GM19452 (cell line): ENCODE data around the gene MEGF6.
A peak's percentile ranks its signal among the peaks of the same experiment; 100 is the strongest.

Experiments
- ATAC-seq: cut with Tn5 transposase; IDR thresholded peaks from one replicate; pipeline ENCODE4 v1.9.1; 2021; ENCODE audit not compliant: unreplicated experiment

MEGF6 gene

GRCh38 chr1:3611170-3612019, at the start of gene MEGF6:
Gene MEGF6 (minus strand): TSS chr1:3611508. CDS start chr1:3611268, 240 bp downstream.
- no peak for ATAC-seq

- no peak for ATAC-seq
Observed at GRCh38 chr1:3660704-3661103, 49.4 kb upstream of the MEGF6 start.

GRCh38 chr1:3659093-3659492, 47.8 kb upstream of the MEGF6 start:
- no peak for ATAC-seq

- ATAC-seq, result no peak
Observed at GRCh38 chr1:3658231-3658615, 46.9 kb upstream of the MEGF6 start.

- ATAC-seq, result no peak
Observed at GRCh38 chr1:3657578-3658230, 46.4 kb upstream of the MEGF6 start.

- ATAC-seq, result peak; percentile 21
Observed at GRCh38 chr1:3657096-3657475, 45.8 kb upstream of the MEGF6 start.

DNA sequence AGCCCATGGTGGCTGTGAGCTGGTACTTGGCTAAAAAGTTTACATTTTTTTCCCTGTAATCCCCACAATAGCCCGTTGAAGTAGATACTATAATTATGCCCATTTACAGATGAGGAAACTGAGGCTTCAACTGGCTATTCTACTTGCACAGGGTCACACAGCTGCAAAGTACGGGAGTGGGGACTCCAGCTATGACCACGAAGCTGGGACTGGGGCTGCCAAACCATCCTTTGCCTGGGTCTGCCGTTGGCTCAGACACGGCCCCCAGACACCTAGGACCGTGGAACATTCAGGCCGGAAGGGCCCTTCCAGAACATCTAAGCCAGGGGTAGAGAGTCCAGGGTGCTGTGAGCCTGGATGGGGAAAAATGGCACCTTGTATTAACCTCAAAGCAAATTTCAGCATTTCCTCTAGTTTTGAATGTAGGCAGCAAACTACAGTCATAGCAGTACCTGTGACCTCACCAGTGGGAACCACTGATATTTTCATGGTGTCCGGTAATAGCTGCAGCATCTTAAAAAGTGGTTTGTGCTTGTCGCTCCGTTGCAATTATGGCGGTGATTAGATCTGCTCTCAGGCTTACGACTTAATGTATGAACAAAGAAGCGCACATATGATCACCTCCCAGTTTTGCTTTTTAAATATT, 45.3 kb upstream of the MEGF6 start:
- peak; percentile 65 for ATAC-seq

GRCh38 chr1:3654549-3655281, 43.4 kb upstream of the MEGF6 start:
- ATAC-seq, result no peak

DNA sequence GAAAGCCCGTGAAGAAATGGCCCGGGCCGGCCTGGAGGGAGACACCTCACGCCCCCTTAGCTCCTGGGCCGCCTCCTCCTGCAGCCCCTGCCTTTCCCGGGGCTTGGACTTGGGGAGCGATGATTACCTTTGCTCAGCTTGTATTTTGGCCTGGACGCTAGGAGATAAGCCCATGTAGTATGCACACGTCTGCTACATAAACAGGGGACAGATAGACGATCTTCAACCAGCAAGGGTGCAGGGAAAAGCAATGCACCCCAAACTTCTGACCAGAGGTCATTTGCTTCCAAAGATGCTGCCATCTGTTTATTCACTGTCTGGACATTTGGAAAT, 41.9 kb upstream of the MEGF6 start:
- ATAC-seq, result no peak

- no peak for ATAC-seq
Observed at GRCh38 chr1:3652548-3653285, 41.4 kb upstream of the MEGF6 start.

- no peak for ATAC-seq
Observed at GRCh38 chr1:3651930-3652547, 40.7 kb upstream of the MEGF6 start, which contains the start of gene TP73. Gene TP73 (plus strand): TSS chr1:3652516. CDS start chr1:3682366, 29,850 bp downstream.

DNA sequence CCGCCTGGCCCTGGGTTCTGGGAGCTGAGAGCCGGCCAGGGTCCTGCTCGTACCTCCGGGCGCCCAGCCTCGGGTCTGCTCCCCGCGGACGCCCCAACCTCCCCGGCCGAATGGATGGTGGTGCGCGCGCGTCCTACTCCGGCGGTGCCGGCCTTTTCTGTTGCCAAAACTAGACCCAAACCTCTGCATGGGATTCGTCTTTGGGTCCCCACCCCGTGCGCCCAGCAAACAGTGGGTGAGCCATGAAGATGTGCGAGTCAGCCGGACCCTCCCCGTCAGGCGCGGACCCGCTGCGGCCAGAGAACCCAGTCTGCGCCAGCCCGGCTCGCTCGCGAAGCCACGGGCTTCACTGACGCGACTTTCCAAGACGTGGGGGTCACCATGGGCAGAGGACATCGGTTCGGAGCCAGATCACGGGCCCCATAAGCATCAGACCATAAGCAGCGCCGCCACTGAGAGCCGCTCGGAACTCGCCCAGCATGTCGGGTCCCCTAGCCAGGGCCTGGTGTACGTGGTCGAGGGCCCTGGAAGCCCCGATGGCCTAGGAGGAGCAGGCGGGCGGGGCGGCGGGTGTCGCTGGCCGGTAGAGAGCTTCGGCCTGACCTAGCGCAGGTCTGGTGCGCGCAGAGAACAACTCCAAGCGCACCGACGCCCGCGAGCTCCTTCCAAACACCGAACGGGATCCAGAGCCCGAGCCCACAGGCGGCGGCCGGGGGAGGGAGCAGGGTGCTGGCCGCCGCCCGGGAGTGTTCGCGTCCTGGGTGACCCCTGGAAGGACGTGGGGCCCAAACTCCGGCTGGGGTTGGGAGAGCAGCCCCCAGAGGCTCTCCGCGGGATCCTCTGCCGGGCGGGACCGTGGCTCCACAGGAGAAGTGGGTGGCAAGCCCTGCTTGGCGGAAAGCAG, 40.0 kb upstream of the MEGF6 start:
- no peak for ATAC-seq

DNA sequence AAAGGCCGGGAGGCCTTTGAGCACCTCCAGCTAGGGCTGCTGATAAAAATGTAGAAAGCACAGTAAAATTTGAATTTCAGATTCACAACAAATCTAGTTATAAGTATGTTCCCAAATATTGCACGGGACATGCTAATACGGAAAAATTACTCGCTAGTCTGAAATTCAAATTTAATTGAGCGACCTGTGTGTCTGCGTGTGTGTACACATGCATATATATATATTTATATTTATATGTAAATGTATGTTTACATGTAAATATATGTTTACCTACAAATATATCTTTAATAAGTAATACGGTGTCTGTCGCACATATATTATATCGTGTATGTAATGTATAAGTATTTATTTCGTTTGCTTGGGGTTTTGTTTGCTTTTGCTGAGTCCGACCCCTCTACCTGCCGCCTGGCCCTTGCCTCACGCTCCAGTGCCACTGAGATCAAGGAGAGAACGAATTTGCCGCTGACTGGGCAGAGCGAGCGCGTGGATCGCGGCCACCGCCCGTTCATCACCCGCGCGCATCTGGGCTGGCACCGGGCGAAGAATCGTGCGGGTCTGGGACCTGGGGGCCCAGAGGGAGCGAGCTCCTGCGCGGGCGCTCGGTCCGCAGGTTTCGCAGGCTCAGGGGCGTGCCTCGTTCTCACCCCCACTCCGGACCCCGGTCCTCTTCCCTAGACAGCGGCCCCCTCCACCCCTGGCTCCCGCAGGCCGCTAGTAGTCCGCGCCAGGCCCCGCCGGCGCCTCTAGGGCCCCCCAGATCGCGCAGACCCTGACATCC, 39.1 kb upstream of the MEGF6 start:
- no peak for ATAC-seq

DNA sequence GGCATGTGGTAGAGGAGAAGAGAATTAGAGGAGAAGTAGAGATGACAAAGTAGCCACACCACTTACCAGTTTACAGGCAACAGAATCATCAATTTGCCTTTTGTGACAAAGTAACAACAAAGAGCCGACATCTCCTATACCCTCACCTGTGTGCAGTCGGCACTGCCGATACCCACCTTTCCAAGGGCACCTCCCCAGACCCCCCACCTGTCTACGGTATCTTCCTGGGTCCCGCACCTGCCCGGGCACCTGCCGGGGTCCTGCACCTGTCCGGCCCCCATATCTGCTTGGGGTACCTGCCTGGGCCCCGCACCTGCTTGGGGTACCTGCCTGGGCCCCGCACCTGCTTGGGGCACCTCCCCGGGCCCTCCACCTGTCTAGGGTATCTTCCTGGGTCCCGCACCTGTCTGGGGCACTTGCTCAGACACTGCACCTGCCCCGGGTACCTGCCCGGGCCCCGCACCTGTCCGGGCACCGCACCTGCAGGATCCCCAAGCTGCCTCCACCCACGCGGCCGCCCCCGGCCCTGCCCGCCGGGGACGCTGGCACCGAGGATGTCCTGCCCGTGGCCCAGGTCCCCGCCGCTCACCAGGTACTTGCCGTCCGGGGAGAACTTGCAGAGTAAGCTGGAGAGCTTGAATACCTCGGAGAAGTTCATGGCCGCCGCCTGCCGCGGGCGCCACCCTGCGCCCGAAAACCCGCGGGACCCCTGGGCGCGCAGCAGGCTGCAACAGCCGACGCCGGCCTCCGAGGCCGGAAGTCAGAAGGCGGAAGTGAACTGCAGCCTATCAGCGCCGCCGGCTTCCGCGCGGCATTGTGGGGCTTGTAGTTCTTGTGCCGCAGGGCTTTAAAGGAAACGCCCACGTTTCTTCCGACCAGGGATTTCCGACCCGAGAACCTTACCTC, 38.3 kb upstream of the MEGF6 start, which contains the start of gene WRAP73:
WRAP73 (minus strand) TSS at position 762 of the 906 bp plus-strand sequence; CDS start at position 658, 104 bp downstream.
- ATAC-seq, result peak; percentile 75

- no peak for ATAC-seq
Observed at GRCh38 chr1:3646596-3646995, 35.3 kb upstream of the MEGF6 start.

DNA sequence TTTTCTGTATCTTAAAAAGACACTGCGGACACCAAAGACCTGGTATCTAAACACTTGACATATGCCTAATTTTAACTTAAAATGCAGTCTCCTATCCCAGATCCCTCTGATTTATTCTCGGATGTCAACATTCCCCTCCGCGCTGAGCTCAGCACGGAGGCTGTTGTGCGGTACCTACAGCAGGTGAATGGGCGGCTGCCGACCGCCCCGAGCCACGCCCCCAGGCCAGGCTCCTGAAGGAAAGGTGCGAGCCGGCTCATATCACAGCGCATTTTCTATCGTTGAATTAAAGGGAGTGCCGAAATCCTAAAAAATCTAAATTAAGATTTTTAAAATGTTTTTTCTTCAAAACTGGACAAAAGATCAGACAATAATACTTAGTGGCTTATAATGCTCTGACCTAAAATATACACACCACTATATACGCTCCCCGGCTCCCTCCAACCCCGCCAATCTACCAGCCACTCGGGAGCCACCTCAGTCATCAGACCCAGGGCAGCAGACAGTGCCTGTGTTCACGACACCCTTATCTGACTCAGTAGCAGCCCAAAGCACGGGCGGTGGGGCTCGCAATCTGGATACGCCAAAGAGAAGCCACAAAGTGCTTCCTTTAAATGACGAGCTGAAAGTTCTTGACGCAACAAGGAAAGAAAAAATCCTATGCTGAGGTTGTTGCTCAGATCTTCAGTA, 34.5 kb upstream of the MEGF6 start:
- no peak for ATAC-seq

DNA sequence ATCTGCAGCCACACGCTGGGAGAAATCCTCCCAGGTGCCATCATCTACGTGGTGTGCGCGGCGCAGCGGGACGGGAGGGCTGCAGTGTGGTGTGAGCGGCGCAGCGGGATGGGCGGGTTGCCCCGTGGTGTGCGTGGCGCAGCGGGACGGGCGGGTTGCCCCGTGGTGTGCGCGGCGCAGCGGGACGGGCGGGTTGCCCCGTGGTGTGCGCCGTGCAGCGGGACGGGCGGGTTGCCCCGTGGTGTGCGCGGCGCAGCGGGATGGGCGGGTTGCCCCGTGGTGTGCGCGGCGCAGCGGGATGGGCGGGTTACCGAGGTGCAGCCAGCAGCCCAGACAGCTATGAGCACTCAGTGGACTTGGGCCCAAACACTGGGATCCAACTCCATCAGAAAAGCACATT, 33.9 kb upstream of the MEGF6 start:
- no peak for ATAC-seq
